Endodermal cell (in vitro differentiated cells): ENCODE data around the gene QKI. TPM values are rescaled to one million over a fixed set of nuclear protein-coding genes. Genes with fewer than 3 reads are reported as not detected.
A peak's percentile ranks its signal among the peaks of the same experiment; 100 is the strongest.

Source experiments
- DNase-seq: peaks from one replicate; pipeline ENCODE4 v3.0.0-alpha.2; 2017
- H3K27ac ChIP-seq: 2 replicates; pipeline ENCODE4 v1.5.1; 2013; ENCODE audit warnings: mild to moderate bottlenecking, low read depth, low read length, moderate library complexity
- H3K27me3 ChIP-seq: 2 replicates; pipeline ENCODE4 v1.6.1; 2013; ENCODE audit warnings: mild to moderate bottlenecking, low read length, moderate library complexity; ENCODE audit not compliant: insufficient read depth, control insufficient read depth, poor library complexity, severe bottlenecking
- H3K36me3 ChIP-seq: 2 replicates; pipeline ENCODE4 v1.7.0; 2013; ENCODE audit warnings: mild to moderate bottlenecking, low read length, moderate library complexity; ENCODE audit not compliant: control insufficient read depth, insufficient read depth
- H3K4me1 ChIP-seq: one replicate; pipeline ENCODE4 v1.7.0; 2013; ENCODE audit warnings: low read length; ENCODE audit not compliant: control insufficient read depth, insufficient read depth
- H3K4me3 ChIP-seq: 2 replicates; pipeline ENCODE4 v1.5.1; 2013; ENCODE audit warnings: mild to moderate bottlenecking, low read length, moderate library complexity
- H3K9ac ChIP-seq: 2 replicates; pipeline ENCODE4 v1.6.1; 2013; ENCODE audit warnings: mild to moderate bottlenecking, low read length, moderate library complexity; ENCODE audit not compliant: poor library complexity, severe bottlenecking; ENCODE audit errors: extremely low read depth
- H3K9me3 ChIP-seq: 2 replicates; pipeline ENCODE4 v1.6.1; 2013; ENCODE audit warnings: mild to moderate bottlenecking, low read length, moderate library complexity; ENCODE audit not compliant: control insufficient read depth
- H3K27ac Mint-ChIP-seq: 2 replicates; pipeline ENCODE4 v1.8.0; 2020; ENCODE audit warnings: mixed read lengths
- H3K27me3 Mint-ChIP-seq: 2 replicates; pipeline ENCODE4 v1.8.0; 2021; ENCODE audit warnings: mild to moderate bottlenecking, mixed read lengths; ENCODE audit not compliant: insufficient read depth
- H3K36me3 Mint-ChIP-seq: 2 replicates; pipeline ENCODE4 v1.8.0; 2020; ENCODE audit warnings: low read depth, mixed read lengths
- H3K4me1 Mint-ChIP-seq: 2 replicates; pipeline ENCODE4 v1.8.0; 2020; ENCODE audit warnings: mixed read lengths
- H3K4me3 Mint-ChIP-seq: 2 replicates; pipeline ENCODE4 v1.8.0; 2020; ENCODE audit warnings: mild to moderate bottlenecking, moderate library complexity, mixed read lengths
- H3K9me3 Mint-ChIP-seq: 2 replicates; pipeline ENCODE4 v1.8.0; 2020; ENCODE audit warnings: mild to moderate bottlenecking, mixed read lengths
- WGBS, 2 experiments: methylation state at CpG; one replicate each; pipeline versions ENCODE4 v1.1.5 to v1.1.7; 2013; ENCODE audit warnings: missing lambda C conversion rate in 2 of 2, mixed read lengths in 1 of 2; ENCODE audit not compliant: insufficient coverage in 1 of 2, insufficient read length in 1 of 2; 5-methylcytosine and 5-hydroxymethylcytosine counted together
- total RNA-seq, 2 donors: library from RNA; stranded (reverse); fragmentation: NEBNext Ultra II Directional in 1 of 2; extraction: Animal tissue kit (Norgen Biotek cat#: 25700) in 1 of 2; gene quantifications; 2 replicates in 1 of 2; 3 replicates in 1 of 2; pipeline ENCODE4 v1.2.1, GENCODE V29; 2021
- TF ChIP-seq, protein P1 (sequence below): fragments of 200-600 bp; sonication (generic); conservative IDR thresholded peaks from 2 replicates; pipeline ENCODE4 v1.5.0; 2021; ENCODE audit warnings: antibody characterized with exemption, mild to moderate bottlenecking

Gene QKI
- total RNA-seq, 2 donors from 2014 or later, result 93.3 to 107 TPM

DNA sequence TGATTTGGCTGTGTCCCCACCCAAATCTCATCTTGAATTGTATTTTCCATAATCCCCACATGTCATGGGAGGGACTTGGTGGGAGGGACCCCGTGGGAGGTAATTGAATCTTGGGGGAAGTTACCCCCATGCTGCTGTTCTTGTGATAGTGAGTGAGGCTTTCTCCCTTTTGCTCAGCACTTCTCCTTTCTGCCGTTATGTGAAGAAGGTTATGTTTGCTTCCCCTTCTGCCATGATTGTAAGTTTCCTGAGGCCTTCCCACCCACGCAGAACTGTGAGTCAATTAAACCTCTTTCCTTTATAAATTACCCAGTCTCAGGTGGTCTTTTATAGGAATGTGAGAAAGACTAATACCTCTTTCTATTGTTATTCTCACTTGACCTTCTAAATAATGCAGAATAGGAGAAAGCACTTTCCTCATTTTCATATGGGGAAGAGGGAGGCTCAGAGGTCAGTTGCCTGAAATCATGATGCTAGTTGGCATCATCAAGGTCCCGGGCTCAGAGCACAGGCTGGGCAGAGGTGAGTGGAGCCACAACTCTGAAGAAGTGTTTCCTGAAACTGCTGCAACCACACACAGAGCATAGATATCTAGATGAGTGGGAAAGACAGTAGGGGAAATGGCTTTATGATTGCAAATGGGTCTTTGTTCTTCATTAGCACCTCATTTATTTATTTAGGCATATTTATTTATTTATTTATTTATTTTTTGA, 191.0 kb downstream of the QKI start:
- peak; percentile 11 for DNase-seq
- Histone ChIP-seq H3K27me3 (no peaks in the 10 kb centered on the region), H3K36me3 (no peaks in the 10 kb centered on the region), H3K4me3 (no peak overlapping the region), H3K9ac (no peak overlapping the region), H3K9me3 (no peaks in the 10 kb centered on the region), H3K4me1 (no peaks in the 10 kb centered on the region), H3K27ac (no peak overlapping the region)
- Mint-ChIP-seq H3K4me3 (no peak overlapping the region), H3K27me3 (peaks cover 2% of the 10 kb centered on the region), H3K9me3 (no peaks in the 10 kb centered on the region), H3K36me3 (no peaks in the 10 kb centered on the region), H3K4me1 (no peaks in the 10 kb centered on the region), H3K27ac (no peak overlapping the region)
- TF ChIP-seq, protein P1, sequence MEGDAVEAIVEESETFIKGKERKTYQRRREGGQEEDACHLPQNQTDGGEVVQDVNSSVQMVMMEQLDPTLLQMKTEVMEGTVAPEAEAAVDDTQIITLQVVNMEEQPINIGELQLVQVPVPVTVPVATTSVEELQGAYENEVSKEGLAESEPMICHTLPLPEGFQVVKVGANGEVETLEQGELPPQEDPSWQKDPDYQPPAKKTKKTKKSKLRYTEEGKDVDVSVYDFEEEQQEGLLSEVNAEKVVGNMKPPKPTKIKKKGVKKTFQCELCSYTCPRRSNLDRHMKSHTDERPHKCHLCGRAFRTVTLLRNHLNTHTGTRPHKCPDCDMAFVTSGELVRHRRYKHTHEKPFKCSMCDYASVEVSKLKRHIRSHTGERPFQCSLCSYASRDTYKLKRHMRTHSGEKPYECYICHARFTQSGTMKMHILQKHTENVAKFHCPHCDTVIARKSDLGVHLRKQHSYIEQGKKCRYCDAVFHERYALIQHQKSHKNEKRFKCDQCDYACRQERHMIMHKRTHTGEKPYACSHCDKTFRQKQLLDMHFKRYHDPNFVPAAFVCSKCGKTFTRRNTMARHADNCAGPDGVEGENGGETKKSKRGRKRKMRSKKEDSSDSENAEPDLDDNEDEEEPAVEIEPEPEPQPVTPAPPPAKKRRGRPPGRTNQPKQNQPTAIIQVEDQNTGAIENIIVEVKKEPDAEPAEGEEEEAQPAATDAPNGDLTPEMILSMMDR, result no peak
- 83 to 91% methylated on average over 2 to 3 of the region's 4 CpGs for WGBS, 2 experiments

DNA sequence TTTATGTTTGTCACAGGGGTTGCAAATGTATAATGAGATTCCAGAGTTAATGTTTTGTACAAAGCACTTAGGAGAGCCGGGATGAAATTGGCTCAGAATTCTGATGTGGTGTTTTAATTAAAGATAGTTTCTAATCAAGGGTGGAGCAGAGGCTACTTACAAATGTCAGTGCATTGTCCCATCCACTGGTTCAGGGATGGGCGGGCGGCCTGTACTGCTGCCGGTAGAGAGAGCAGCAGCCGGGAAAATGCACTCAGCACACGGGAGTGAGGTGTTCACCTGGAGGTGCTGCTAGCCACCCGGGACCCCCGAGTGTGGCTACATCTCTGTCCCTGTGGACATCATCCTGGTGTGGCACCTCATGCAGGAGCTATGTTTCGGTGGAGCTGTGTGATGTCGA, 193.3 kb downstream of the QKI start:
- Histone ChIP-seq H3K4me3 (no peak overlapping the region), H3K4me1 (no peaks in the 10 kb centered on the region), H3K9me3 (no peaks in the 10 kb centered on the region), H3K27ac (no peak overlapping the region), H3K27me3 (no peaks in the 10 kb centered on the region), H3K9ac (no peak overlapping the region), H3K36me3 (no peaks in the 10 kb centered on the region)
- WGBS, 2 experiments, result 95 to 98% methylated on average over 7 to 10 of the region's 10 CpGs
- no peak overlapping the region for H3K4me3 Mint-ChIP-seq
- no peak overlapping the region for H3K27ac Mint-ChIP-seq
- no peak for DNase-seq
- TF ChIP-seq, protein P1, result no peak
- no peaks in the 10 kb centered on the region for H3K36me3 Mint-ChIP-seq
- H3K9me3 Mint-ChIP-seq, result no peaks in the 10 kb centered on the region
- H3K27me3 Mint-ChIP-seq, result peaks cover 2% of the 10 kb centered on the region
- no peaks in the 10 kb centered on the region for H3K4me1 Mint-ChIP-seq

GRCh38 chr6:163608204-163608644, 193.7 kb downstream of the QKI start:
- Mint-ChIP-seq H3K9me3 (no peaks in the 10 kb centered on the region), H3K27ac (no peak overlapping the region), H3K36me3 (no peaks in the 10 kb centered on the region), H3K4me1 (no peaks in the 10 kb centered on the region), H3K27me3 (peaks cover 2% of the 10 kb centered on the region), H3K4me3 (no peak overlapping the region)
- Histone ChIP-seq H3K9ac (no peak overlapping the region), H3K9me3 (no peaks in the 10 kb centered on the region), H3K4me1 (no peaks in the 10 kb centered on the region), H3K4me3 (no peak overlapping the region), H3K27me3 (no peaks in the 10 kb centered on the region), H3K36me3 (no peaks in the 10 kb centered on the region), H3K27ac (no peak overlapping the region)
- 91 to 94% methylated on average over 17 of the region's 17 CpGs for WGBS, 2 experiments
- DNase-seq, result peak; percentile 32
- TF ChIP-seq, protein P1, result no peak
